Hematopoietic multipotent progenitor cell treated with erythropoietin and hydrocortisone succinate and interleukin-3 and kit ligand, for 15 days (in vitro differentiated cells): ENCODE measurements around the gene GPRC5C.

Experiments used
- DNase-seq: peaks from one replicate; pipeline ENCODE4 v3.0.0-alpha.2; 2015; ENCODE audit warnings: low spot score

Gene GPRC5C

GRCh38 chr17:74432766-74433391 is 991 bp downstream of the GPRC5C start:
- DNase-seq = no peak

DNA sequence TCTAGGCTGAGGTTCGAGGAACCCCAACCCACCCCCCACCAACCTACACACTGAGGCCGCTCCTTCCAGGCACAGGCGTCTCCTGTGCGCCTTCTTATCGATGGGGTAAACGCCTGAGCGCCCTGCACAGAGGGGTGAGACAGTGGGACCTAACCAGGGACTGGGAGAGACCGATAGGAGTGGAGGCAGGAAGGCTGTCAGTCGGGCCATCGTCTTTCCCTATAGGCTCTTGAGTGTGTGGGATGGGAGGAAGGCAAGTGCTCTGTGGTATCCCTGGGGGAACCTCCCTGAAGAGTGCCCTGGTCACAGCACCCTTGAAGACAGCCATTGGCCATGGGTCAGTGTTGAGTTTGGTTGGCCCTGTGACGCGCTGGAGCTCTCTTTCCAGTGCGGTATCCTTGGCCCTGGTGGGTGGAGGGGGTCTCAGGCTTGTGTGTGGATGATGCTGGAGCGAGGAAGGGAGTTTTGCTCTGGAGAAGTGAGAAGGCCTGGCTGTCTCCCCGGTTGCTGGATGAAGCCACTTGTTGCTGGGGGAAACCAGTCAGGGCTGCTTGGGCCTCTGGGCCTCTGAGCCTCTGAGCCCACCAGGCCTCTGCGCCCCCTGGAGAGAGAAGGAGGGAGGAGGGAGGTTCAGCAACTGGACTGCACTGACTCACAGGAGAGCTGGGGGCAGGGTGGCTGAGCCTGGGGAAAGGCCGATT is 1.7 kb downstream of the GPRC5C start:
- no peak for DNase-seq

DNA sequence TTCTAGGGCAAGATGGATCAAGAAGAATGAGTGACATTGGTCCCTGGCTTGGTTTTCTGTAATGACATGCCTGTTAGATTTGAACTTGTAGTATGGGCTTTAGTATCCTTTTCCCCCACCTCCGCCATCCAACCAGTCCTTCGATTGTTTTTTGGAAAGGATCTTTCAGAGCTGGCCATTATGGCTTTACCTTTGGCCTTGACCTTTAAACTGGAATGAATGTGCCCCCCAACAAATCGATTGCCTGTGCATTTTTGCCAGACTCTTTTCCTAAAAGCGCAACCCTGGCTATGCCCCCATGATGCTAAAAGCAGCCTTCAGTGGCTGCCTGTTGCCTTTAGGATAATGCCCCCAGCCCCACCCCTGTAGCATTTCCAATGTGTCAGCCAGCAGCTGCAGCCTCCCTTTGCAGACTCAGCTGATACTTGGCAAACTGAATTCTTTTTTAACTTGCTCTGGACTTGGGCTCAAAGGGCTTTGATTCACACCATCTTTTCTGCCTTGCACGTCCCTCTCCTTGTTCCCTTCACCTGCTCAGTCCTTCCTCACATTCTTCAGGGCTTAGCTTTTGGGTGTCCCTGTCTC is 4.0 kb downstream of the GPRC5C start:
- DNase-seq = no peak

DNA sequence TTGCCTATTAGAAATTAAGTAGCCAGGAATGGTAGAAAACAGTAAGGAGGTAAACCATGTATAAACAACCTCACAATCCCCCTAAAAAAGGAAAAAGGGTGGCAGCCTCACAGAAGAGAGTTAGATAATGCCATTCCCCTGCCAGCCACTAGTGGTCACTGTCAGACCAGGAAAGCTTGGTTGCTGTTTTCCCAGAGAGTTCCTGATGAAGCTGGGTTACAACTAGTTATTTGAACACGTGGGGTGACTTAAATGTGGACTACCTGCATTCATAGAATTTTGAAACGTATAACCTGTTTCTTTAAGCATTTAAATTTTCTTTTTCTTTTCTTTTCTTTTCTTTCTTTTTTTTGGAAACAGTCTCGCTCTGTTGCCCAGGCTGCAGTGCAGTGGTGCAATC is 5.8 kb downstream of the GPRC5C start:
- no peak for DNase-seq

DNA sequence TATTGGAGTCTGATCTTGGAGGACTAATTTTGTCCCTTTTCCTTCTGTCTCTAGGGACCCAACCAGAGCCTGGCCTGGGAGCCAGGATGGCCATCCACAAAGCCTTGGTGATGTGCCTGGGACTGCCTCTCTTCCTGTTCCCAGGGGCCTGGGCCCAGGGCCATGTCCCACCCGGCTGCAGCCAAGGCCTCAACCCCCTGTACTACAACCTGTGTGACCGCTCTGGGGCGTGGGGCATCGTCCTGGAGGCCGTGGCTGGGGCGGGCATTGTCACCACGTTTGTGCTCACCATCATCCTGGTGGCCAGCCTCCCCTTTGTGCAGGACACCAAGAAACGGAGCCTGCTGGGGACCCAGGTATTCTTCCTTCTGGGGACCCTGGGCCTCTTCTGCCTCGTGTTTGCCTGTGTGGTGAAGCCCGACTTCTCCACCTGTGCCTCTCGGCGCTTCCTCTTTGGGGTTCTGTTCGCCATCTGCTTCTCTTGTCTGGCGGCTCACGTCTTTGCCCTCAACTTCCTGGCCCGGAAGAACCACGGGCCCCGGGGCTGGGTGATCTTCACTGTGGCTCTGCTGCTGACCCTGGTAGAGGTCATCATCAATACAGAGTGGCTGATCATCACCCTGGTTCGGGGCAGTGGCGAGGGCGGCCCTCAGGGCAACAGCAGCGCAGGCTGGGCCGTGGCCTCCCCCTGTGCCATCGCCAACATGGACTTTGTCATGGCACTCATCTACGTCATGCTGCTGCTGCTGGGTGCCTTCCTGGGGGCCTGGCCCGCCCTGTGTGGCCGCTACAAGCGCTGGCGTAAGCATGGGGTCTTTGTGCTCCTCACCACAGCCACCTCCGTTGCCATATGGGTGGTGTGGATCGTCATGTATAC is 8.0 kb downstream of the GPRC5C start:
- DNase-seq = no peak

DNA sequence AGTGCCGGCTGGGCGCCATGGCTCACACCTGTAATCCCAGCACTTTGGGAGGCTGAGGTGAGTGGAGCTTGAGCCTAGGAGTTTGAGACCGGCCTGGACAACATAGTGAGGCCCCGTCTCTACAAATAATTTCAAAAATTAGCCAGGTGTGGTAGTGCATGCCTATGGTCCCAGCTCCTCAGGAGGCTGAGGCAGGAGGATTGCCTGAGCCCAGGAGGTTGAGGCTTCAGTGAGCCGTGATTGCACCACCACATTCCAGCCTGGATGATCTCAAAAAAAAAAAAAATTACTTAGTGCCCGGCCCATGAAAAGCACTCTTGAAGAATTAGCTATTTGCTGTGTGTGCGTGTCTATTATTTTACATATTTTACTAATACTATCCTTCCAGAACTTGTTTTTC is 9.6 kb downstream of the GPRC5C start:
- DNase-seq = no peak

- DNase-seq = no peak
Observed at GRCh38 chr17:74442291-74442669, 10.4 kb downstream of the GPRC5C start.

- no peak for DNase-seq
Observed at GRCh38 chr17:74442670-74443515, 11.0 kb downstream of the GPRC5C start.

- DNase-seq = no peak
Observed at GRCh38 chr17:74443516-74444296, 11.8 kb downstream of the GPRC5C start.

- no peak for DNase-seq
Observed at GRCh38 chr17:74444406-74444805, 12.5 kb downstream of the GPRC5C start.

DNA sequence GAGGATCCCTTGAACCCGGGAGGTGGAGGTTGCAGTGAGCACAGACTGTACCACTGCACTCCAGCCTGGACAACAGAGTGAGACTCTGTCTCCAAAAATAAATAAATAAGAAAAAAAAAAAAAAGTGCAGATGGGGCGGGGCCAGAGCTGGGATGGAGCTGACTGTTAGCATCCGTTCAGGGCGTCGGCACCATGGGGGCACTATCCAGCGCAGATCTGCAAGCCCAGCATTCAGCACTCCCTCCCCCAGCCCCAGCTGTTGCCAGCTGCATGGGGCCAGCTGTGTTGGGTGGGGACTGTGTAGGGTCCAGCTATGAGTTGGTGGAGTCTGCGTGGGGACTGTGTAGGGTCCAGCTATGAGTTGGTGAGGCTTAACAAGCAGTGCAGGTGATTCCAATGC is 13.3 kb downstream of the GPRC5C start:
- DNase-seq = no peak

DNA sequence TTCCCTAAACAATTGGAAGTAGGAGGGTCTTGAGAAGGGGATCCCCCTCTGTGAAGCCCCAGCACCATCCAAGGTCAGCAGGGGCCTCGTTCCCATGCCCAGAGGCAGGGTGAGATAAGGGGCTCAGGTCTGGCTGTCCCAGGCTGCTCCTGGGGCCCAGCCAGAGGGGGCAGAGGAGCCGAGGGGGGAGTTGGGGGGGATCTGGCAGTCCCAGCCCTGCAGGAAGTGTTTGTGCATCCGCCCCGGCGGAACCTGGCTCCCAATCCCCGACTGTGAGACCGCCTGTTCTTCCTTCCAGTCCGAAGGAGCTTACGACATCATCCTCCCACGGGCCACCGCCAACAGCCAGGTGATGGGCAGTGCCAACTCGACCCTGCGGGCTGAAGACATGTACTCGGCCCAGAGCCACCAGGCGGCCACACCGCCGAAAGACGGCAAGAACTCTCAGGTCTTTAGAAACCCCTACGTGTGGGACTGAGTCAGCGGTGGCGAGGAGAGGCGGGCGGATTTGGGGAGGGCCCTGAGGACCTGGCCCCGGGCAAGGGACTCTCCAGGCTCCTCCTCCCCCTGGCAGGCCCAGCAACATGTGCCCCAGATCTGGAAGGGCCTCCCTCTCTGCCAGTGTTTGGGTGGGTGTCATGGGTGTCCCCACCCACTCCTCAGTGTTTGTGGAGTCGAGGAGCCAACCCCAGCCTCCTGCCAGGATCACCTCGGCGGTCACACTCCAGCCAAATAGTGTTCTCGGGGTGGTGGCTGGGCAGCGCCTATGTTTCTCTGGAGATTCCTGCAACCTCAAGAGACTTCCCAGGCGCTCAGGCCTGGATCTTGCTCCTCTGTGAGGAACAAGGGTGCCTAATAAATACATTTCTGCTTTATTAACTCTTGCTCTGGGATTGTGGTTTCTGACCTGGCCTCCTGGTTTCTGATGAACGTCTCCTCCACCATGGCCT is 14.9 kb downstream of the GPRC5C start:
- no peak for DNase-seq

- DNase-seq = no peak
Observed at GRCh38 chr17:74447628-74448159, 15.8 kb downstream of the GPRC5C start.

GRCh38 chr17:74448756-74449155 is 16.9 kb downstream of the GPRC5C start:
- no peak for DNase-seq

- DNase-seq = no peak
Observed at GRCh38 chr17:74449306-74449705, 17.4 kb downstream of the GPRC5C start.

GRCh38 chr17:74449773-74450172 is 17.9 kb downstream of the GPRC5C start:
- no peak for DNase-seq

DNA sequence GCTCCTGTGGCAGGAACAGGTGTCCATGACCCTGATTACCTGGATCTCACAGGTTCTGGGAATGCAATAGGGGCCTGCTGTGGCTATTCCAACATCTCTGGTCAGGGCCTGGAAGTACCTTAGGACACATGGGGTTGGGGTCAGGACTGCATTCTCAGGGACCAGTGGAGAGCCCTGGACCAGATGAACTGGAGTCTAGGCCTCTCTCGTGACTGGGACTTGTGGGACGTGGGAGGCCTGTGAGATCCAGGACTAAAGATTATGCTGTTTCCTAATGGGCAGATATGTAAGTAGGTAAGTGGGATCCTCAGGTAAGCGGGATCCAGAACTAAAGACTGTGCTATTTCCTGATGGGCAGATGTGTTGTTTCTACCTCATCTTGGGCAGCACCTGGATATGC is 18.3 kb downstream of the GPRC5C start:
- no peak for DNase-seq

- no peak for DNase-seq
Observed at GRCh38 chr17:74450925-74451403, 19.1 kb downstream of the GPRC5C start.

DNA sequence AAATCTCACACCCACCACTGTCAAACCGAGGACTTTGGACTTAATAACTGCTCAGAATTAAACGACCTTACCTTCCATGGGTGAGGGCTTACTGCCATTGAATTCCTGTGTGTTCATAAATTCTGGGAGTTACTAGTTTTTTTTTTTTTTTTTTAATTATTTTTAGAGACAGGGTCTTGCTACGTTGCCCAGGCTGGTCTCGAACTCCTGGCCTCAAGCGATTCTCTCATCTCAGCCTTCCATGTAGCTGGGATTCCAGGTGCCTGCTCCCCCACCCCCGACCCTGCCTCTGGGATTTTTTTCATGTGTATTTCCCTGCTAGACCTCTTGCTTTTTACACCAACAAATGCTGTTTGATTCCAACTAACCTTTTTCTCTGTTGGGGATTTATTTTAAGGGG is 19.7 kb downstream of the GPRC5C start:
- no peak for DNase-seq
